ENCODE data around the gene ZCCHC14.

- TF ChIP-seq CTCF (IDR thresholded peaks at IDR 0.05): no peak
- TF ChIP-seq POLR2AphosphoS5 (IDR thresholded peaks at IDR 0.05): no peak
- TF ChIP-seq POLR2A (IDR thresholded peaks at IDR 0.05): no peak
These were observed 128.9 kb downstream of the ZCCHC14 start for GRCh38 chr16:87363771-87364455.

Data from upper lobe of left lung (tissue), 4 donors.